ENCODE results near the gene CCDC183.

- no peak for TF ChIP-seq CTCF (IDR thresholded peaks at IDR 0.05; ENCODE audit: low read length)
- TF ChIP-seq EZH2 (IDR thresholded peaks at IDR 0.05; ENCODE audit: borderline replicate concordance, low read length): no peak
These were observed 19.3 kb downstream of the CCDC183 start for GRCh38 chr9:136815422-136815782.
